ENCODE data around the gene CCDC85B.
"Not testable (repeated sequence)": the region's sequence is repeated elsewhere in the genome, so short reads cannot be mapped to it uniquely, and the experiment has no call there.

Gene CCDC85B

DNA sequence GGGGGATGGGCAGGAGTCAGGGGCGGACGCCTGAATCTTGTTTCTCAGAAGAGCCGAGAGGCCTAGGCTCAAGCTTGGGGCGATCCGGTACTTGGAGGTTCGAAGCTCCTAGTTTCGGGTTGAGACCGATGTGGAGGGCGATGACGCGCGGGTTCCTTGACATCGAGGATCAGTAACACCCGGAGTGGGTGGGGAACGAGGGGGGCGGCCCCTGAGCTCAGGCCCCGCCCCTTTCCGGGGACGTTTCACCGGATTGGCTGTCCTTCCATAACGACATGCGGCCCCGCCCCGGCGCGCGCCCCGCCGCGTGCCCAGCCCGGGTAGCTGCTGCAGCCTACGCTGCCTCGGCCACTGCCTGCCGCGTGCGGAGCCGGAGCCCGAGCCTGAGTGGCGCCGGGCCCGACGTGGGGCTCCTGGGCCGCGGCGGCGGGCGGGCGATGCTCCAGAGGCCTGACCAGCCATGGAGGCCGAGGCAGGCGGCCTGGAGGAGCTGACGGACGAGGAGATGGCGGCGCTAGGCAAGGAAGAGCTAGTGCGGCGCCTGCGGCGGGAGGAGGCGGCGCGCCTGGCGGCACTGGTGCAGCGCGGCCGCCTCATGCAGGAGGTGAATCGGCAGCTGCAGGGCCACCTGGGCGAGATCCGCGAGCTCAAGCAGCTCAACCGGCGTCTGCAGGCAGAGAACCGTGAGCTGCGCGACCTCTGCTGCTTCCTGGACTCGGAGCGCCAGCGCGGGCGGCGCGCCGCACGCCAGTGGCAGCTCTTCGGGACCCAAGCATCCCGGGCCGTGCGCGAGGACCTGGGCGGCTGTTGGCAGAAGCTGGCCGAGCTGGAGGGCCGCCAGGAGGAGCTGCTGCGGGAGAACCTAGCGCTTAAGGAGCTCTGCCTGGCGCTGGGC is at the start of gene CCDC85B:
Gene CCDC85B, plus strand, starts transcription at position 350 of the 895 bp plus-strand sequence. Its CDS starts 111 bp downstream, at position 461.
- peak; percentile 97 for DNase-seq (ENCODE audit: low spot score)

DNA sequence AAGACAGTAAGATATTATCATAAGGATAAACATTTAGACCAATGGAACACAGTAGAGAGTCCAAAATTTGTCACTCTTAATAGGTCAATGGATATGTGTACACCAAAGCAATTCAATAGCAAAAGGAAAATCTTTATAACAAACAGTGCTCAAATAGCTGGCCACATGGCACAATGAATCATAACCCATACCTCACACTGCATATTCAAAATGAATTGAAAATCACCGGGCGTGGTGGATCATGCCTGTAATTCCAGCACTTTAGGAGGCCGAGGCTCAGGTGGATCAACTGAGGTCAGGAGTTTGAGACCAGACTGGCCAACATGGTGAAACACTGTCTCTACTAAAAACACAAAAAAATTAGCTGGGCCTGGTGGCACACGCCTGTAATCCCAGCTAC is 48.3 kb upstream of the CCDC85B start:
- no peak for DNase-seq (ENCODE audit: low spot score)

DNA sequence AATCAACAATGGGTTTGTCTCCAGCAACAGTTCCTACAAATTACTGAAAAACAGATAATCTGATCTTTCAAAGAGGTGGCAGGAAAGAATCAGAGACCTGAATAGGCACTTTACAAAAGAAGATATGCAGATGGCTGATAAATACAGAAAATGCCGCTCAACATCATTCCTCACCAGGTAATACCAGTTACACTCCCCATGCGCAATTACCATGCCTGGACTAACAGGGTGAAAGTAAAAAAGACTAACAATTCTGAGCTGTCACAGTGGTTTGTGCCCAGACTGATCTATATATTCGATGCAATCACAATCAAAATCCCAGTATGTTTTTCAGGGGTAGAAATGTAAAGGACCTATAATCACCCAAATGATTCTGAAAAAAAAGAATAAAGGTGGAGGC is 46.7 kb upstream of the CCDC85B start:
- DNase-seq (ENCODE audit: low spot score) = no peak

DNA sequence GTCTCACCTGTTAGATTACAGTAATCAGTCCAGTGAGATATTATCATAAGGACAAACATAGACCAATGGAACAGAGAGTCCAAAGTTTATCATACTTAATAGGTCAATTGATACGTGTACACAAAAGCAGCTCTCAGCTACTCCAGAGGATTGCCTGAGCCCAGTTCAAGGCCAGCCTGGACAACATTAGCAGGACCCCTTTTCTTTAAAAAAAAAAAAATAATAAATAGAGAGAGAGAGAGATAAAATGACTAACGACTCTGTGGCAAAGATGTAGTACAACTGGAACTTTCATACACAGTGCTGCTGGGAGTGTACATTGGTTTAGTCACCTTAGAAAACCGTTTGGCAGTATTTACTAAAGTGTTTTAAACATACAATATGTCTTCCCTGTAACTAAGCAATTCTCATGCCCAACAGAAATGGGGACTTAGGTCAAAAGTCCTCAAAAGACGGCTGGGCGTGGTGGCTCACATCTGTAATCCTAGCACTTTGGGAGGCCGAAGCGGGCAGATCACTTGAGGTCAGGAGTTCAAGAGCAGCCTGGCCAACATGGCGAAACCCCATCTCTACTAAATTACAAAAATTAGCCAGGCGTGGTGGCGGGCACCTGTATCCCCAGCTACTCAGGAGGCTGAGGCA is 46.1 kb upstream of the CCDC85B start:
- no peak for DNase-seq (ENCODE audit: low spot score)

DNA sequence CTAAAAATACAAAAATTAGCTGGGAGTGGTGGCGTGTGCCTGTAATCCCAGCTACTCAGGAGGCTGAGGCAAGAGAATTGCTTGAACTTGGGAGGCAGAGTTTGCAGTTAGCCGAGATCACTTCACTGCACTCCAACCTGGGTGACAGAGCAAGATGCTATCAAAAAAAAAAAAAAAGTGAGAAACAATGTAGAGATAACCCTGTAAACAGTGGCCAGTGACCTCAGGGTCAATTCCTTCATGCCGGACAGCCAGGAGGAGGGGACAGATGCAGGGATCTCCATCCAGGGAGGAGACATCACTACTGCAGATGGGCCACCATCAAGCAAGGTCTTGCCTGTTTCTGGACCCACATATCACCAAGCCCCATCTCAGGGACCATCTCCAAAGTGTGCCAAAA is 42.7 kb upstream of the CCDC85B start:
- DNase-seq (ENCODE audit: low spot score) = no peak

DNA sequence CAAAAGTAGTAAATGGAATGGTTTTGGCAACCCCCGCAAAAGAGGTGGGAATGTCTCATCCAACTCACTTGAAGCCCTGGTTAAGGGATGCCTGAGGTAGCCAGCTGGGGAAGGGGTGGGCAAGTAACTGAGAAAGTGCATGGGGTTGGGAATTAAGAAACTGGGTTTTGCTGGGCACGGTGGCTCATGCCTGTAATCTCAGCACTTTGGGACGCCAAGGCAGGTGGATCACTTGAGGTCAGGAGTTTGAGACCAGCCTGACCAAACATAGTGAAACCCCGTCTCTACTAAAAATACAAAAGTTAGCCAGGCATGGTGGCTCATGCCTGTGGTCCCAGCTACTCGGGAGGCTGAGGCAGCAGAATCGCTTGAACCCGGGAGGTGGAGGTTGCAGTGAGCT is 41.8 kb upstream of the CCDC85B start:
- DNase-seq (ENCODE audit: low spot score) = not testable (repeated sequence)

DNA sequence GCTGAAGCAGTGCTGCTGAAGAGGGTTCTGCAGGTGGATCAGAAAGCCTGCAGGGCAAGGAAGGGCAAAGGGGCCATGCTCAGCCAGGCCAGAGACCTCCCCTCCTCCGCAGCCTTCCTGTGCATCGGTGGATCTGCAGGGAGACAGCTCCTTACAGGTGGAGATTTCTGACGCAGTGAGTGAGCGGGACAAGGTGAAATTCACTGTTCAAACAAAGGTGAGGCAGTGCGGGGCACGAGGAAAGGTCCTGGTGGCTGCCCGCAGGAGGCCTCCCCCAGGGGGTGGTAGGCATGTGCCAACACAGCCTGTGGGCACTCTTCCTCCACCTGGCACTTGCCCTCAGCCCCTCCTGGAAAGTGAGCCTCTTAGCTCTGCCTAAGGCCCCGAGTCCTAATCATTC is 41.1 kb upstream of the CCDC85B start:
- no peak for DNase-seq (ENCODE audit: low spot score)

DNA sequence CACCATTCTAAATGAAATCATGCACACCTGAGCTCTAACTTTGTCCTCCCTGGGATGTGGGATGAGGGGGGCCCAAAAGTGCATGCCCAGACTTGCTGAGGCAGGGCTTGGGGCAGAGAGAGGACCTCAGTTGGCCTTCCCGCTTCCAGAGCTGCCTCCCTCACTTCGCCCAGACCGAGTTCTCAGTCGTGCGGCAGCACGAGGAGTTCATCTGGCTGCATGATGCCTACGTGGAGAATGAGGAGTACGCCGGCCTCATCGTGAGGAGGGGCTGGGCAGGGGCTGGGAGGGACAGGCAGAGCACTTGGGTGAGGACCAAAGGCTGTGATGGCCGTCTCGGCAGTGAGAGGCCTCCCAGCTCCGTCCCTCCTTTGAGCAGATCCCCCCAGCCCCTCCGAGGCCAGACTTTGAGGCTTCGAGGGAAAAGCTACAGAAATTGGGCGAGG is 40.7 kb upstream of the CCDC85B start:
- DNase-seq (ENCODE audit: low spot score) = no peak

DNA sequence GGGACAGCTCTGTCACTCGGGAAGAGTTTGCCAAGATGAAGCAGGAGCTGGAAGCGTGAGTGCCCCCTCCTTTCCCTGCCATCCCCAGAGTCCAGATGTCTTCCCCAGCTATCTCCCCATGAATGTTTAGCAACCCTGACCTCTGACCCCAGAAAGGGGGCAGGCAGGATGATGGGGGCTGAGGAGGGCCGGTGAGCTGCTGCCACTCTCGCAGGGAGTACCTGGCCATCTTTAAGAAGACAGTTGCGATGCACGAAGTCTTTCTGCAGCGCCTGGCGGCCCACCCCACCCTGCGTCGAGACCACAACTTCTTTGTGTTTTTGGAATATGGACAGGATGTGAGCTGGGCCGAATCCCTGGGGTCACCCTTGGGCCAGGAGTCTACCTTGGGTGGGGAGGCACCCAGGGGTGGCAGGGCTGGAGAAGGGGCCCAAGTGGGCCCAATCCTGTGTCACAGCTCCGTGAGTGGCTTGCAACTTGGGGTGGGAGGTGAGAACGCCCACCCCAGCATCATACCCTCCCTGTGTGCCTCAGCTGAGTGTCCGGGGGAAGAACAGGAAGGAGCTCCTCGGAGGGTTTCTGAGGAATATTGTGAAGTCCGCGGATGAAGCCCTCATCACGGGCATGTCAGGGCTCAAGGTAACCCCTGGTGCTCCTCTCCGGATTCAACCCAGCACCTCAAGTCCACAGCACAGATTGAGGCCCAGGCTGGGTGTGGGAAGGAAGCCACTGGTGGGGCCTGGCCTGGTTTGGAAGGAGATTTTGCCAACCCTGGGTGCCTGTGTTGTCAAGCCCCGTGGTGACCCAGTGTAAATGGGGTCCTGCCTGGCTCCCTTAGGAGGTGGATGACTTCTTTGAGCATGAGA is 40.0 kb upstream of the CCDC85B start:
- no peak for DNase-seq (ENCODE audit: low spot score)

DNA sequence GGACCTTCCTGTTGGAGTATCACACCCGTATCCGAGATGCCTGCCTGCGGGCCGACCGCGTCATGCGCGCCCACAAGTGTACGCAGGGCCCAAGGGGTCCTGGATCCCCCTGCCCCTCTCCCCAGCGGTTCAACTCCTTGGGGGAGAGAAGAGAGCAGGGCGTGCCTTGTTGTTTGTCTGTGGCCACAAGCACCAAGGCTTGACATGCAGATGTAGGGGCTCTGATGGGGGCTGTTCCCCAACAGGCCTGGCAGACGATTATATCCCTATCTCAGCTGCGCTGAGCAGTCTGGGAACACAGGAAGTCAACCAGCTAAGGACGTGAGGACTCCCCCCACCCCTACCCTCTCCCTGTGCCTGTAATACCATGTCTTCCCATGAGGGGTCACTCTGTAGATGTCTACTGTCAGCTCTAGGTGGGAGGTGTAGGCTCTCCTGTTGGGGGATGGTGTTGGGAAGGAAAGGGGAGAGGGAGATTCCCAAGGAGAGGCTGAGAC is 39.3 kb upstream of the CCDC85B start:
- no peak for DNase-seq (ENCODE audit: low spot score)

DNA sequence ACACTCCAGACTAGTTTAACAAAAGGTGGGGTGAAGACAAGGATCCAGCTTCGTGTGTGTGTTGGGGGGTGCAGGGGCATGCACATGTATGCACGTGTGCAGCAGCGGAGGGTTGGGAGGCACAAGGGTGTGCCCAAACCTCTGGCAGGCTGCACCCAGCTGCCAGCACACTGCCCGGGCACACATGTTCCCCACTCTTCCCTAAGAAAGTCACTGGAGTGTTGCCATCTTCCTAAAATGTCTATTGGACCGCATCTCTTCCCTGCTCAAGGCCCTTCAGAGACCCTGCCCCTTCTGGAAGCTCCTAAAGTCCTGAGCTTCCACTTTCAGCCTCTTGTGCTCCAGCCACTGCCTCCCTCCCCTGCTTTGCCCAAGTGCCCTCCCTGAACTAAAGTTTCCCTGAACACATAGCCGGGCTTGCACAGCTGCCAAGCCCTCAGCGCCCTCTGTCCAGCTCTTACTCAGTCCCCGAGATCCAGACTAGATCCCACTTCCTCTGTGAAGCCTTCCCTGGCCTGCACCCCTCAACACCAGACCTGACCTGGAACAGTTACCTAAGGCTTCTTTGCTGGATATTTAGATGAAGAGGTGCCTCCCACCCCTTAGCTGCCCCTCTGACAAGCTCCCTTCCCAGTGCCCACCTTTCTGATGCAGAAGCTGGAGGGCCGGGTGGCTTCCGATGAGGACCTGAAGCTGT is 38.5 kb upstream of the CCDC85B start:
- DNase-seq (ENCODE audit: low spot score) = no peak

DNA sequence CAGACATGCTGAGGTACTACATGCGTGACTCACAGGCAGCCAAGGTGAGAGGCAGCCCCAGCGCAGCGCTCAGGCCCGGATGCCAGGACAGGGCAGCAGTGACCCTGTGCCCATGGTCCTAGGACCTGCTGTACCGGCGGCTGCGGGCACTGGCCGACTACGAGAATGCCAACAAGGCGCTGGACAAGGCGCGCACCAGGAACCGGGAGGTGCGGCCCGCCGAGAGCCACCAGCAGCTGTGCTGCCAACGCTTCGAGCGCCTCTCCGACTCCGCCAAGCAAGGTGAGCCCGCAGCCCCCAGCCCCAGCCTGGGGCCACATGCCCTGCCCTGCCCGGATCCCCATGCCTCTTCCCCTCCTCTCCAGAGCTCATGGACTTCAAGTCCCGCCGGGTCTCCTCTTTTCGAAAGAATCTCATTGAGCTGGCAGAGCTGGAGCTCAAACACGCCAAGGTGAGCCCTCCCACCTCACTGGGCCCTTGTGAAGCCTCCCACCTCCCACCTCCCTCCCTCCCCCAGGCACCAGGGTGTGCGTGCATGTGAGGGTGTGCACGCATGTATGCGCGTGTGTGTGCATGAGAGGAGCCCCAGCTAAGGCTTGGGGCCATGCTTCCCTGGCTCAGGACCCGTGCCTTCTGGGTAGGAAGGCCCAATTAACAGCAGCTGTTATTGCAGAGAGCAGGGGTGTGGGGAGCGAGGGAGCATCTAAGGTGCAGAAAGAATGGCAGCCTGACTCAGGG is 37.8 kb upstream of the CCDC85B start:
- DNase-seq (ENCODE audit: low spot score) = no peak

DNA sequence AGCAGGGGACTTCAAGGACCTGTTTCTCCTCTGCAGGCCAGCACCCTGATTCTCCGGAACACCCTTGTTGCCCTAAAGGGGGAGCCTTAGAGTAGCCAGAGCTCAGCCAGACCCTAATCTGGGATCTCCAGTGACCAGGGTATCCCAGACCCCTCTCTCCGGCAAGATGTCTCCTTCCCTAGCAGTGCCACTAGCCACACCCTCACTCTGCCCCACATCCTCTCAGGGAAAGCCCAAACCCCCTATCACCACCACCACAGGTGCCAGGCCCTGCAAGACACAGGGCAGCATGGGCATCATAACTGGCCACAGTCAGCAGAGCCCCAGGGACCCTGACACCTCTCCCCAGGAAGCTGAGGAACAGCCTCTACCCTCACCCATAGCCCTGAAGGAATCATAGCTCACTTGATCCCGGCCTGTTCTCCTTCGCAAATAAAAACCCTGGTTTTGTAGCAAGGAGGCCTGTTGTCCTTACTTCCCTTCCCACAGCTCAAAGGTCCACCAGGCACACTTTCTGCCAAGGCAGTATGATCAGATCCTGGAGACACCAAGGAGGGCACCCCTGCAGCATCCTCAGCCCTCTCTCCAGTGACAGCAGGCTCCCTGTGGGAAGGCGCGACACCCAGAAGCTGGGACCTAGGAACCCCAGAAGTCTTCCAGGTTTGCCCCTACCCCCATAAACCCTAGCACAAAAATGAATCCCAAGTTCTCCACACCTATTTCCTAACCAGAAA is 37.1 kb upstream of the CCDC85B start:
- DNase-seq (ENCODE audit: low spot score) = no peak

DNA sequence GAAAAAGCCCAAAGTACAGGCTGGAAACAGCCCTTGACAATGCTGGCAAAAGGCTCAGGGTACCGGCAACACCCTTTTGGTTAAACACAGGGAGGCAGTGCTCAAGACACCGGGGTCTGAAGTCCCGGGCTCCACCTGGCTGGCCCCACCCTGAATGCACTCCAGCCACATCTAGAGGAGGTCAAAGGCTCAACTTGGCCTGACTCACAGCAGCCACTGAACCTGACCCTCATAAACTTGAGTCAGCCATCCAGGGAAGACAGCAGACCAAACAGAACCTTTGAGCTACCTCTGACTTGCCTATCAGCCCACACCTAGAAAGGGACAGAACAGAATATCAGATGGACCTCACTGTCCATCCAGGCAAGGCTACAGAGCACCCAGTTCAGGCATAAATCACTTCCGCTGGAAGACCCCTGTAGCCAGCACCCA is 36.3 kb upstream of the CCDC85B start:
- DNase-seq (ENCODE audit: low spot score) = no peak

DNA sequence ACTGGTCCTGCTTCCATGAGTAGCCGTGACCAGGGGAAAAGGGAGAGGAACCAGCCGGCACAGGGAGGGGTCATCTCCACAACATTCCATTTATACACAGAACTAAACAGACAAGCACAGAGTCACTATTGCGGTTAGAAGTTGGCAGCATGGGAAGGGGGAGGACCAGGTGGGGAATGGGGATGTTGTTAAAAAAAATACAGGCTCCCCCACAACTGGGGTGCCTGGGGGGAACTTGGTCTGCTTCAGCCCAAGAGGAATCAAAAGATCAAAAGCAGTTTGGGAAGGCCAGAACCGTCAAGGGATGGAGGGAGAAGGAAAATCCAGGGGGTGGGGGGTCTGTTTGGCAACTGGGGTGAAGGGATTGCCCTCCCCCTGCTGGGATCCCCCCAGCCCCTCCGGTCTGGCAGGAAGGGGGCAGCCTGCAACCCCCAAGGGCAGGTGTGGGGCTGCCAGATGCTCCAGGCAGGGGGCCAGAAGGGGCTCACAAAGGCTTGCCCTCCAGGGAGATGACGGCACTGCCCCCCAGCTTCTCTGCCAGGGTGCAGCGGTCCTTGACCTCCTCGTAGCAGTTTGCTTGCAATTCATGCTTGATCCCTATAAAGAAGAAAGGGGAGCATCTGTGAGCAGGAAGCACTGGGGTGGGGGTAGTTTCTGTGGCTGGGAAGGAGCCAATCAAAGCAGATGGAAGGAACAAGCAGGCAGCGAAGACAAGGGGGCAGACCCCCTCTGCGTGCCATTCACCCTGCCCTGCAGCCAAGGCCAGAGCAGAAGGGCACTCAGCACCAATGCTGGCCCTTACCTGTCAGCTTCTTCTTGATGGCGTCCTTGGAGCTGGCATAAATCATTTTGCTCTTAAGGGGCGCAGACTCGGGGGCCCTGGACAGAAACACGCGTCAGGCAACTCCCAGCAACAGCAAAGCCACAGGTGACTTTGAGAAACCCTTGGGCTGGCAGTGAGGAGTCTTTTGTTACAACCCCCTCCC is 35.3 kb upstream of the CCDC85B start:
- no peak for DNase-seq (ENCODE audit: low spot score)

DNA sequence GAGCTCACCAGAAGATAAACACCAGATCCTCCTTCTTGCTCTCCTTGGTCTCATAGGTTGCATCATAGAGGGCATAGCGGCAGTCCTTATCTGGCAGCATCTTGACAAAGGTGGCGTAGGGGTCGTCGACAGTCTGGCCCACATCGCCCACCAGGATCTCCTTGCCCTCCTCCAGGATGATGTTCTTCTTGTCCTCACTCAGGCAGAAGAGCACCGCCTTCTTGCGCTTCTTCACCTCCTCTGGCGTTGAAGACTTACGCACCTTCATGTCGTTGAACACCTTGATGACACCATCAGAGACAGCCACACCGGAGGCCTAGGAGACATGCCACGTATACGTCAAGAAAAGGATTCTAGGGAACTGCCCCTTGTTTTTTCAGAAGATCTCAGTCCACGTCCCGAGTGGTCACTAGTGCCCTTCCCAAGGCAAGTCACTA is 34.5 kb upstream of the CCDC85B start:
- no peak for DNase-seq (ENCODE audit: low spot score)

DNA sequence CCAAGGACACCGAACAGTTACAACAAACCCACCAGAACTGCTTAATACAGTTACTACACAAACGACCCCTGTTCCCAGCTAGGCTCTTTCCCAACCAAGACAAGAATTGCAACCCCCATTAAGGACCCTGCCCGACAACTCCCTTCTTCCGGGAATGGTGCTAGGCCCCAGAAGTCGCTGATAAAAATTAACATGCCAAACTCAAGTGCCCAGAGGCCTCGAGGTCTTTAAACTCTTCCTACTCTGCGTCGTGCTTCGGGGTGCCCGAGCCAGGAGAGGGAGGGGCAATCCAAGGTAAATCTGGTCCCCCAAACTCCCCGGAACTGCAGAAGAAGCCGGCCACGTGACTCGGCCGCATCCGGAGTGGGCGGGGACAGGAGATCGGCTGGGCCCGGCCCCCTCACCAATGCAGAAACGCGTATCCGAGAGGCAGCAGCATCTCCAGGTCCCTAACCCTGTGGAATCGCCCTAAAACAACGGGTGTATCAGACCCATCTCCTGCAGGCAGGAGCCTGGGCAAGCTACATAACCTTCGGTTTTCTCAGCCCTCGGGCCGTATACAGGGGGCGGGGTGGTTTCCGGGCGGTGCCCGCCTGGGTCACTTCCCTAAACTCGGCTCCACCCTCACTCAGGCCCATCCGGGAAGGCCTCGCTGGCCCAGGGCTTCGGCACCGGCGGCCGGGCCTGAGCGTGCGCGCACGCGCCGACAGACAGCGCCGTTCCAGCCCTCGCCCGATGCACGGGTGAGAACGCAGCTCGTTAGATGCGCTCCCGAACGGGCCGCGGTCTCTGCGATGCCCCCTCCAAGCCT is 33.6 kb upstream of the CCDC85B start:
- DNase-seq (ENCODE audit: low spot score) = no peak

DNA sequence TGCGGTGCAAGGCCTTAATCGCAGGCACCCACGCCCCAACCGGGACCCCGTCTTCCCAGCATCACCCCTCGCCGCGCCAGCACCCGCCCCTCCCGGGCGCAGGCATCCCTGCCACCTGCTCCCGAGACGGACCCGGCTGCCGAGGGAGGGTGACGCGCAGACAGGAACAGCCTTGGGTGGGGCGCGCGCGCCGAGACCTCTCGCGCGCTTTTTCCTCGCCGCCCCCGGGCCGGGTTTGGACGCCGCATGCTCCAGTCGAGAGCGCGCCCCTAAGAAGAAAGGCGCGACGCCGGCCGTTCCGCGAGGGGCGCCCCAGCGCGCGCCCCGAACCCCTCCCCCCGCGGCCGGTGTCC is 33.0 kb upstream of the CCDC85B start:
- no peak for DNase-seq (ENCODE audit: low spot score)
